ENCODE results near the gene TMEM184A.

The TMEM184A gene

DNA sequence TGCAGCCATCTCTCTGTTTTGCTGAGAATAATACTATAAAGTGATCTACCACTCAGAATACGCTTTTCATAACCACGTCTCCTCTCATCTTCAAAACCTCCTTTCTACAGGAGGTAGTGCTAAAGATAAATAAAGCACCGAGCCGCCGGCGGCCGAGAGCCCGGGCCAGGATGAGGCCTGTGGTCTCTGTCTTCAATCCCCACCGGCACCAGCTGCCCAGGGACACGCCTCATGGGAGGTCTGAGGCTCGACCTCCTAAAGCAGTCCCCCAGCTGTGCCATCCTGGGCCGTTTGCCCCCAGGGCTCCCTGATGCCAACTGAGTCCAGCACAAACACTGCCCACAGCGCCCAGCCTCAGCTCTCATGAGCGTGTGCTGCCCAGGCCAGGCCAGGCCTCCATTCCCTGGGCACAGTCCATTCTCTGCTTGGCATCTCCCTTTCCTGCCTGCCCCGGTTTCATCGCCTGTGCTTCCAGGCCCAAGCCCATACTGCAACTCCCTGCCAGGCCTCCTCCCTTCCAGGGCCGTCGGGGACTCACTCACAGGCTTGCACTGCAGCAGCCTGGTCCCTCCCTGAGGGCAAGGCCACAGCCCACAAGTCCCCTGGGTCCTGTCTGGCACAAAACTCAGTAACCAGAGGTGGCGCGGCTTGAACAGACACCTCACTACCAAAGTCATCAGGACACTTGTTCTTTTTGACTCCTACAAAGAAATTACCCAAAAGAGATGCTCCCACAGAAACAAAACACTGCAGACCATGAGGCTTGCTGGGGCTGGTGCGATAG lies 54.3 kb downstream of the TMEM184A start:
- no peak for DNase-seq (ENCODE audit: low spot score)

DNA sequence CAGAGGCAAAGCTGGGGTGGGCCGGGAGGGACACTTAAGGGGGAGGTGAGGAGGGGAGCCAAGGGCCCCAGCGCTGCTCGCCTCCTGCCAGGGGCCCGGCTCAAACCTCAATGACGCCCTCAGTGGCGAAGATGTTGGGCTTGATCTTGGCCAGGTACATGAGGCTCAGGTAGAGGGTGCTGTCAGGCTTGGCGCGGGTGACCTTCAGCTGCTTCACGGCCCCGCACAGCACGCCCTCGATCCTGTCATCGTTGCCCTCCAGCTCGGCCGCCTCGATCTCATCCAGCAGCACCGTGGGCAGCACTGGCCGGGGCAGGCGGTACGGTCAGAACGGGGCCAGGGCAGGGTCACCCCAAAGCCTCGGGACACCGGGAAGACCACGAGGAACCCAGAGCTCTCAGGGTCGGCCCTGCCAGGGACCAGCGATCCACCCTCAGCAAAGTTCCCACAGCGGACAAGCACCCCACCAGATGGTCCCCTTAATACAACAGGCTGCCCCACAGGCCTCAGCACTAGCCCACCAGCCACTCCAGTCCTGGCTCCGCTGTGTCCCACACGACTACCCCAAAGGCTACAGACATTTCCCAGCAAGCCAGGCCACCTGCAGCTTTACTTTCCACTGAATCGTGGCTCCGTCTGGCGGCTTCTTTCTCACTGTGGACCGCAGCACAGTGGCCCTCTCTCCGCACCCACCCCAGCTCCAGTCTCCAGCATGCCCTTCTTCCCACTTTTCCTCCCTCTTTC lies 55.8 kb downstream of the TMEM184A start:
- DNase-seq (ENCODE audit: low spot score), result no peak

DNA sequence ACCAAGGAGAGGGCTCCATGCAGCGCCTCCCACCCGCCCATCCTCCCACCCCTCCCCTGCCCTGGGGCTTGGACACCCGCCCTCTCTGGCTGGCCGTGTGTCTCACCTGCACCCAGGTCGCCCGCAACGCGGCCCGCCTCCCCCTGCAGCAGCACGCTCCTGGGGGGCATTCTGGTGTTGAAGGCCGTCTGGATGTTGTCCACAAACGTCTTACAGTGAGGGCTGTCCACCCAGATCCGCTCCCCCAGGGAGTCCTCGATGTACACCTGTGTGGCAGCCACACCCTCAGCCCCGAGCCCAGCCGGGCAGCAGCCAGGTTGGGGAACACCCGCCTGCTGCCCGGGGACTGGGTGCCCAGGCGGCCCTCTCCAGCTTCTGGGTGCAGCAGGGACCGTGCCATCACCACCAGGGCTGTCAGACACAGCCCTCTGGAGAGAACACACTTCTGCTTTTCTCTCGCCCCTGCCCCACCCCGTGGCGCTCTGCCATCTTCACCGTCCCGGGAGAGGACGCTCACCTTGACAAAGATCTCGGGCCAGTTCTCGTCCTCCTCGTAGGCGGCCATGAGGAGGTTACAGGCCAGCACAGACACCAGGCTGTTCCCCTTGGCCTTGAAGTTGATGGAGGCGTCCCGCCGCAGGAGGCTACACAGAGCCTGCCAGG lies 56.5 kb downstream of the TMEM184A start:
- no peak for DNase-seq (ENCODE audit: low spot score)

DNA sequence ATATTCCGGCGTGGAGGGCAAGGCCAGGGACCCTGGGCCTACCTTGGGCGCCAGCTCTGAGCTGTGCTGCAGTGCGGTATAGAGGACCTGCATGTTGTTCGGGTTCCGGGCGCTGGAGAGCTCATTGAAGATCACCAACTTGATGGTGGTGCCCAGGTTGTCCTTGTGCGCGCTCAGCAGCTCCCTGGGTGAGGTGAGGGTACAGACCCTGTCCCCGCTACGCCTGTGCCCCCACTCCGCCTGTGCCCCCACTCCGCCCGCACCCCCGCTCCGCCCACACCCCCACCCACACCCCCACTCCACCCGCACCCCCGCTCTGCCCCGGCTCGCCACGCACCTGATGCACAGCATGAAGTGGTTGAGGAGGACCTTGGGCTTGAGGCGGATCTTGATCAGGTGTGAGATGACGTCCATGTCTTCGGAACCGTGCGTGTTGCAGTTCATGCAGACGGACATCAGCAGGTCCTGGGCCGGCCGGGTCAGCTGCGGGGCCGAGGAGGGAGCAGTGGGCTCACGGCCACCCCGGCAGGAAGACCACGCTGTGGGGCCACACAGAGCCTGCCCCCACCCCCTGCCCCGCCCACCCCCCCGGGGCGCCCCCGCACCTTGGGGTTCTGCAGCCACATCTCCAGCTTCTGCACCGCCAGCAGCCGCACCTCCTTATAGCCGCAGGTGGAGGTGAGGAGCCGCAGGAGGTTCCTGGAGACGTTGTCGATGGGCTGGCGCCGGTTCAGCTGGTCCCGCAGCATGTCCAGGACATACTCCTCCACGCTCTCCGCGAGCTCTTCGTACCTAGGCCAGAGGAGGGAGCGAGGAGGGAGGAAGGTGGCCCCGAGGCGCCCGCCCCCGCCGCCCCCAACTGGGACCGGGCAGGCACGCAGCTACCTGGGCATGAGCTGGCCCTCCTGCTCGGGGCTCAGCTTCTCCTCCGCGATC lies 57.4 kb downstream of the TMEM184A start:
- DNase-seq (ENCODE audit: low spot score), result no peak

DNA sequence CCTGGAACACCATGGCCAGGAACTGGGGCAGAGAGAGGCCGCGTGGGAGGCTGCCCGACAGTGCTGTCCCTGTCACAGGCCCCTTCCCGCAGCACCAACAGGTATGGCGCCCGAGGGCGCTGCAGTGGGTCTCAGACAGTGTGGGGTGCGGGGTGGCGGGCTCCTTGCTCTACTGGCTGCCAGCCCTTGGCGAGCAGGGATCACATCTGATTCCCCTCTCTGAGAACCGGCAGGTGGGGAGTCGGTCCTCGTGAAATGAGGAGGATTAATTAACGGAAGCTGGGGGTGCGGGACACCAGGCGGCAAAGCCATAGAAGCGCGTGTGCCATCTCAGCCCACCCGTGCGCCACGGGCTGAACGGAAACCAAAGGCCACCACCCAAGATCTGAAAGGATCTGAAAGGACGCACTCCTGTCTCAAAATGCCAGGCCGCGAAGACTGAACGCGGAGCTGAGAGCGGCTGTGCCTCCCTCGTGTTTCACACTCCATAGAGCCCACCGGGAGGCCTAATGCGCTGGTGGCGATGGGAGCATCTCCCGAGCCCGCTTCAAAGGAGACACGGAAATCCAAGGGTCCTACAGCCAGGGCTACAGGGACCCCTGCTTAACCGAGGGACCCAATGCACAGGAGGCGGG lies 58.6 kb downstream of the TMEM184A start:
- DNase-seq (ENCODE audit: low spot score), result no peak

DNA sequence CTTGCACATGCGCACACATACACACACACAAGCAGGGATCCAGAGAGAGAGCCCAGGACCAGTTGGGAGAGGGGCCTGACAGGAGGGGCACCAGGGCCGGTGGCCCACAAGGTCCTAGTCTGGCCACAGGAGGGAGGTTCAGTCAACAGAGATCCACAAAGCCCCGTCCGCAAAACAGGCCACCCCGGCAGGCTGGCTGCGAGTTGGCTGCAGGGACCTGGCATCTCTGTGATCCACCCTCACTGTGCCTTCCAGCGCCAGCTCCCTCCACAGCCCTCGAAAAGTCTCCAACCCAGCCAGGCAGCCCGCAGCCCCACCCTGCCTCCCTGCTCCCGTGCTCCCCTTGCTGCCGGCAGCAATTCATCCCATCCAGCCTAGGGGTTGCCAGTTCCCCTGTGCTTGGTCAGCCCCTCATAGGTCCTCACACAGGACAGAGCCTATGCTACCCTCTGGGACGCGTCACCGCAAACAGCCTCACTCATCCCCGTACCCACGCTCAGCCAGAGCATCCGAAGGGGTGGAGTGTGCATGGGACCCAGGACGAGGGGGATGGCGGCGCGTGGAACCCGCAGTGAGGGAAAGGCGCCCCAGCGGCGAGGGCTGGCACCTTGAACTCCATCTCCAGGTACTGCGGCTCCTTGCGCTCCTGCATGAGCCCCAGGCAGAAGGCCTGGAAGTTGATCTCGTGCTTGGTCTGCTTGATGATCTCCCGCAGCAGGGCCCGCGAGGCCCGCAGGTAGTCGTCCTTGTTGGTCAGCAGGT lies 59.3 kb downstream of the TMEM184A start:
- DNase-seq (ENCODE audit: low spot score), result no peak

DNA sequence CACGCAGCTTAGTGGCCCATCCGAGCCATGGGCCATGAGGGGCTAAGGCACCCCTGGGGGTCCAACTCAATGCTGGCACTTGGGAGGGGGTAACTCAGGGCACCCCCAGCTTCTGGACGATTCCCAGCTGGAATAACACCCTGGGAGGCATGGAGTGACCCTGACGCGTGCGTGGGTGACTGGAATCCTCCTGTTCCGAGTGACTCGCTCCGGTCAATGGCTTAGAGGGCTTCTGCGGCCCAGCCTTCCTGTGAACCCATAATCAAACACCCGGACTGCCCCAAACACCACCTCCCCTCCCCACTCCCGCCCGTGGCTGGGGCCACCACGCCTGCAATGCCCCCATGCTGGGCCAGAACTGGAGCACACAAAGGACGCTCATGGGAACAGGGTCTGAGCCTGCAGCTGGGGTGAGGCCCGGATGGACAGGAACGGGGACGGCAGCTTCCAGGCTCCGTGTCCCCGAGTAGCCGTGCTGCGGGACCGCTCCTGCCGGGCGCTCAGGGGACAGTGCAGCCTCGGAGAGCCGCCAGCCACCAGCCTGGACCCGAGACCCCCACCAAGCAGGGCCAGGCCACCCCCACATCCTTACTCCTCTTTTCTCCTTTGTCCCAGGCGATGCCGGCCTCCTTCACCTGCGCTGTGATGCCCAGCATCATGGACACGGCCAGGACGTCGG lies 60.3 kb downstream of the TMEM184A start:
- no peak for DNase-seq (ENCODE audit: low spot score)

DNA sequence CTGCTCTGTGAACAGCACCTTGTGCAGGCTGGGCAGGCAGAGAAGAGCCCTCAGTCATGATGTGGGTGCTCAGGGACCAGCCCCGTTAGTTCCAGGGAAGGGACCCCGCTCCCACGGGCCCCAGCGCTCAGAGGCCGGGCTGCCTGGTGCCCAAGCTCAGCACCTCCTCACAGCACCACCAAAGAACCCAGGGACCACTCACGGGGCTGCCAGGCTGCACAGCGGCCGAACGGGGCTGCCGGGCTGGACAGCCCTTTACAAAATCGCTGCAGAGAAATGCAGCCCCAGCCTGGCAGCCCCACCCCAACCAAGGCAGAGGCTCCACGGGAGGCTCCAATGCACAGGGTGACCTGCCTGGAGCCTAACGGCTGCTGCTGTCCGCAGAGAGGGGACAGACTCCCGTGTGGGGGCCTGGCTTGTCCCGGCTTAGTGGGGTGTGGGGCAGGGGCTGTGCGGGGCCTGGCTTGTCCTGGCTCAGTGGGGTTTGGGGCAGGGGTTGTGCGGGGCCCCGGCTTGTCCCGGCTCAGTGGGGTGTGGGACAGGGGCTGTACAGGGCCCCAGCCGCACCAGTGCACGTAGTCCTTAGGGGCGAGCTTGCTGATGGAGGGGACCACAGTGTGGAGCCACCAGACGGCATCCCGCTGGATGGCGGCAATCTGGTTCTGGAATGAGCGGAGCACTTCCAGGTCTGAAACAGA lies 61.0 kb downstream of the TMEM184A start:
- no peak for DNase-seq (ENCODE audit: low spot score)

DNA sequence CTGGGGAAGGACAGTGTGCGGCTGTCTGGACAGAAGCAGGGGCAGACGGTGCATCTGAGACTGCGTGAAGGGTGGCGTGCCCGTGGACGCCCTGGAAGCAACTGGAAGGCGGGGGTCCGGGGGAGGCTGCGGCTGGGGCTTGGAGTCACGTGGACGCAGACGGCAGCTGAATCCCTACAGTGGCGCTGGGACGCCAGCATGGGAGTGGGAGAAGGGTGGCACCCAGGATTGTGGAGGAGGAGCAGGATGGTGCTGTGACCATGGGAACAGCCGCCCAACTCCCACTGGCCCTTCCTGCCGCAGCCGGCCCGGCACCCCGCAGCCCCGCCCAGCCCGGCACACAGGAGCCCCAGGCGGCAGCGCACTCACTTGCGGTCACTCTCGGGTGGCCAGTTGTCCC lies 61.6 kb downstream of the TMEM184A start:
- DNase-seq (ENCODE audit: low spot score), result no peak

DNA sequence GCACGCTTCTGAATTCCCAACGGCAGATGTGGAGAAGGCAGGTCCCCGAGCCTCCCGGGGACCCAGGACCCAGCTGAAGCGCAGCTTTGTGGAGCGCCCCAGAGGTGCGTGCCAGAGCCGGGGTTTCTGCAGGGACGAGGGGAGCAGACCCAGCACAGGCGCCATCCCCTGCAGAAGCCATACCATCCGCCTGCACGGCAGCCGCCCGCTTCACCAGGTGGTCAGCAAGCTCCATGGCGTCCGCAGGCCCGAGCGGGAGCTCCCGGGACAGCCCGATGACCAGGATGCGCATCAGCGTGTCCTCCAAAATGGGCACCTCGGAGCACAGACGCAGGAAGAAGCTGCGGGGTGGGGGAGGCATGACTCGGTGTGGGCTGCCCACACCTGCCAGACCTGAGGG lies 62.4 kb downstream of the TMEM184A start:
- DNase-seq (ENCODE audit: low spot score), result no peak

DNA sequence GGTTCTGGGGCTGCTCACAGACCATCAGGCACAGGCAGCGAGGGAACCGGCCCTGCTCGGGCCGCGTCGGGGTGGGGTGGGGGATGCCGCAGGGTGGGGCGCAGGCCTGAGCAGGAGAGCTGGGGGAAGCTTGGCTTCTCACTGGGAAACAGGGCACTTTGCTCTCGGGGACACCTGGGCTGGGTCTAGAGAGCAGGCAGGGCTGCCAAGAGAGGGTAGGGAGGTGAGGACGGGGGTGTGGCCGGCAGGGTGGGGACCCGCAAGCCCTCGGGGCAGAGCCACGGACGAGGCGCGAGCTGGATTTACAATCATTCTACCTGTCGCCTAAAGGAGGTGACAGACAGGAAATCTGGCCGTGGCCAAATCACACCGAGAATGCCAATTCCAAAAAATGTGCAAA lies 62.9 kb downstream of the TMEM184A start:
- DNase-seq (ENCODE audit: low spot score), result no peak

DNA sequence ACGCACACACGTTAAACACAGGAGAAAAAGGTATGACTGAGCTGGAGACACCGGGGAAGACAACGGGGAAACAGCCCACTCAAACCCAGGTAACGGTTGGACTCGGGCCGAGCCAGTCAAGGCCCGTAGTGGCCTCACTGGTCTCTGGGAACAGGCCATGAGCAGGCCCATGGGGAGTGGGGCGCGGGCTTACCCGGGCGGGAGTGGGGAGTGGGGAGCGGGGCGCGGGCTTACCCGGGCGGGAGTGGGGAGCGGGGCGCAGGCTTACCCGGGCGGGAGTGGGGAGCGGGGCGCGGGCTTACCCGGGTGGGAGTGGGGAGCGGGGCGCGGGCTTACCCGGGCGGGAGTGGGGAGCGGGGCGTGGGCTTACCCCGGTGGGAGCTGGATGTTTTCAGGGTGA lies 63.4 kb downstream of the TMEM184A start:
- DNase-seq (ENCODE audit: low spot score), result no peak

Data from hepatic stellate cell (primary cell).